HG03060 (cell line): ENCODE measurements around the gene ARHGAP42.
"Not testable (repeated sequence)": the region's sequence is repeated elsewhere in the genome, so short reads cannot be mapped to it uniquely, and the experiment has no call there.

Experiments
- ATAC-seq: cut with Tn5 transposase; IDR thresholded peaks from one replicate; pipeline ENCODE4 v1.9.1; 2021; ENCODE audit warnings: low read depth, moderate number of reproducible peaks; ENCODE audit not compliant: unreplicated experiment

The ARHGAP42 gene

DNA sequence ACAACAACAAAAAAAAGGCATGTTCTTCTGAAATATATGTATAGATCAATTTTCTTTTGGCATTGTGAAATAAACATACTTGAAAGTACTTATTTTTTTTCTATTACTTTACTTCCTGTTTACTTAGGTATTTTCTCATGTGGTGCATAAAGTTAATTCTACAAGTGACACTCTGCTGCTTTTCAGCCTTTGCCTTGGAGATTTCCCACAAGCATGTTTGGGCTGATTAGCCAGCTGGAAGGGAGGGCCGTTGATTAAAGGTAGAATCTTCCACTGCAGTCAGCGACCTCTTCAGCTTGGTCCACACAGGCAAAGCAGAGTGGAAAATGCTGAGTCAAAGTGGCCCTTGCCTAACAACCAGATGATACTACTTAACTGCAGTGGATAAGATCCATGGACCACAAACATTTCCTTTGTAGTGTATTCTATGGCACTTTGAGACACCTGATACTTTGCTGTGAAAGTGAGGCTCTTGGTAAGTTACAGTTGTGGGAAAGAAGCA lies 176.0 kb downstream of the ARHGAP42 start:
- peak; percentile 53 for ATAC-seq

DNA sequence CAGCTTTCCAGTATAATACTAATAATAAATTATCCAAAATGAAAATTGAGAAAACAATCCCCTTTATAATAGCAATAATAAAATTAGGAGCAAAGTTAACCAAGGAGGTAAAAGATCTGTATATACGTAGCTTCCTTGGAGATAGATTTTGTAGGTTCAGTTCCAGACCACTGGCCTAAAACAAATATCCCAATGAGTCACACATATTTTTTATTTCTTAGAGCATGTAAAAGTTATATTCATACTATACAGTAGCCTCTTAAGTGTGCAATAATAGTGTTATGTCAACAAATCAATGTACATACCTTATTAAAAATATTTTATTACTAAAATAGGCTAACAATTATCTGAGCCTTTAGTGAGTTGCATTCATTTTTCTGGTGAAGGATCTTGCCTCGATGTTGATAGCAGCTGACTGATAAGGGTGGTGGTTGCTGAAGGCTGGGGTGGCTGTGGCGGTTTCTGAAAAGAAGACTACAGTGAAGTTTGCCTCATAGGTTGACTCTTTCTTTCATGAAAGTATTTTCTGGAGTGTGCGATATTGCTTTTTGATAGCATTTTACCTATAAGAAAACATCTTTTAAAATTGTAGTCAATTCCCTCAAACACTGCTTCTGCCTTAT lies 178.5 kb downstream of the ARHGAP42 start:
- ATAC-seq = no peak

DNA sequence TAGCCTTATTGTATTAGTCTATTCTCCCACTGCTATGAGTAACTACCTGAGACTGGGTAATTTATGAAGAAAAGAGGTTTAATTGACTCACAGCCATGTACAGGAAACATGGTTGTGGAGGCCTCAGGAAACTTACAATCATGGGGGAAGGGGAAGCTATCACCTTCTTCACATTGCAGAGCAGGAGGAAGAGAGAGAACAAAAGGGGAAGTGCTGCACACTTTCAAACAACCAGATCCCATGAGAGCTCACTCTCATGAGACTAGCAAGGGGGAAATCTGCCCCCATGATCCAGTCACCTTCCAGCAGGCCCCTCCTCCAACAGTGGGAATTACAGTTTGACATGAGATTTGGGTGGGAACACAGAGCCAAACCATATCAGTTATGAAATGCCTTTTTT lies 179.4 kb downstream of the ARHGAP42 start:
- no peak for ATAC-seq

DNA sequence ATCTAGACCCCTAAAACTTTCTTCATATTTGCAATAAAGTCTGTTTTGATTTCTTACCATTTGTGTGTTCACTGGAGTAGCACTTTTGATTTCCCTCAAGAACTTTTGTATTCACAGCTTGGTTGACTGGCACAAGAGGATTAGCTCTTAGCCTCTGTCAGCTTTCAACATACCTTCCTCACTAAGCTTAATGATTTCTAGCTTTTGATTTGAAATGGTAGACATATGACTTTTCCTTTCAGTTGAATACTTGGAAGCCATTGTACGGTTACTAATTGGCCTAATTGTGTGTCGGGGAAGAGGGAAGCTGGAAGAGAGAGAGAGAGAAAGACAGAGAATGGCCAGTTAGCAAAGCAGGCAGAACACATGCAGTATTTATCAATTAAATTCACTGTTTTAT lies 180.5 kb downstream of the ARHGAP42 start:
- no peak for ATAC-seq

DNA sequence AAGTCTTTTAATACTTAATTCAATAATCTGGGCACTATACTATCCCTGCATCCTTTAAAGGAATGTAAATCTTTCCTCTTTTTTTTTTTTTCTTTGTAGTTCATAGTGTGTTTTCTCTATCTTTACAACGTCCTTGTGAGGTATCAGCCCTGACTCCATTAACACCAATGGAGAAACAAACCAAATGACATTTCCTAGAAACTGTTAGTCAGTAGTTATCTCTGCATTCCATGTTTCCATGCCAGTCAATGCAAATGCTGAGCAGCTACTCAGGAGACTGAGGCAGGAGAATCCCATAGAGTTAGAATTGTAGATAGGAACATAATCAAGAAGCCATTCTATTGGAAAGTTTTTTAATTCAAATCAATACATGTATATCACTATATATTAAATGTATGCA lies 182.2 kb downstream of the ARHGAP42 start:
- ATAC-seq = no peak

DNA sequence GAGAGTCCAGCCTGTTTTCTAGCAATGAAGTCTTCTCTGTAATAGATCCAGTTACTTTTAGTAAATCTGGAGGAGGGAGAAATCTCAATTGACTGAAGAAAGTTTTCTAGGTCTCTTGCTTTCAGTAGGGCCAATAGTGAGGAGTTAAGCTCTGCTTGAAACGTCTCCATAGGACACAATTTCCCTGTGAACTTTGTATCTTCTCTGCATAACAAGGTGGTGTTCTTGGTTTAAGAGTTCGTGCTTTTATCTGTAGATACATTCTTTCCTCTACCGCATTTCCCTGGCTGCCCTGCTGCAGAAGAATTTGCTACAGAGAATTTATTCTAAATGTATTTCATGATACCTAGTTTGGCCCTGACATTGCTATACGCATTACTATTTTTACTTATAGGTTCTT lies 183.1 kb downstream of the ARHGAP42 start:
- ATAC-seq = no peak

DNA sequence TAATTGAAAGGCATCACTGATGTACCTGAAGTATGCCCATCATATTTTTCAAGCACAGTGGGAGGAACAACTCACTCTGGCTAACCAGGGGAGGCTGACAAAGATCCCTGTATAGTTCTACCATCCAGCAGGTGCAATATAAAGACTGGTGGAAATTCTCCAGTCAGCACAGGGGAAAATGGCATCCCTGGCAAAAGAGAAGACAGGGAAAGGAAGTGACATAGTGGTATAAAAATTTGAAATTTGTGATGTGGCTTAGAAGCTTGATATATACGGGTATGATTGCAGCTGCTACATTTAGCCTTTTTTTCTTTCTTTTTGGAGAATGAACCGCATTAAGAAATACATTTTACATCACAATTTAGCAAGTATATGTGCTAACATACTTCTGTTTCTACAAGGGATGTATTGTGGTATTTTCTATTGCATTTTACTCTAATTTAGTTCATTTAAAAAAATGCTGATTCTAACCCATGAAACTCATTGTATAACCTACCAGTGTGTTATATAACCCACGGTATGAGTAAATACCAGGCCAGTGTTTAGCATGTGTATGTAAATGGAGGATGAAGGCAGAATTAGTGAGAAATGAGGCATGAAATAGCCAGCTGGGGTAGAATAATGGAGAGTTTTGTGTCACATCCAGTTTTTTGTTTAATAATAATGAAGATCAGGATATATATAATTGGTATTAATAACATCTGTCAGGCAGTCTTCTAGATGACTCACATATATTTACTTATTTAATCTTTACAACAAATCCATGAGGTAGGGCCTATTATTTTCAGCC lies 186.1 kb downstream of the ARHGAP42 start:
- ATAC-seq = no peak

DNA sequence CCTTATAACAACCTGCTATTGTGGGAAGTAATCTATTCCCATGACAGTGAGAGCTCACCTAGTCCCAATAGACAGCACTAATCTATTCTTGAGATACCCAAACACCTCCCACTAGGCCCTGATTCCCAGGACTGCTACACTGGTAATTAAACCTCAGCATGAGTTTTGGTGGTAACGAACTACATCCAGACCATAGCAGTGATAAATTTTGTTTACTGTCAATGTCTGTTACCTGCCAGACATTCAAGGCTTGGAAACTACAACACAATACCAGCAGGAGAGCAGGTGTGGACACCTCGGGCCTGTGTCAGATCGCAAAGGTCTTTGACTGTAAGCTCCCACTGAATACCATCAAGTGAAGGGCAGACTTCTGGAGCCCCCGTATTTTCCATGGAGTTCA lies 187.1 kb downstream of the ARHGAP42 start:
- no peak for ATAC-seq

DNA sequence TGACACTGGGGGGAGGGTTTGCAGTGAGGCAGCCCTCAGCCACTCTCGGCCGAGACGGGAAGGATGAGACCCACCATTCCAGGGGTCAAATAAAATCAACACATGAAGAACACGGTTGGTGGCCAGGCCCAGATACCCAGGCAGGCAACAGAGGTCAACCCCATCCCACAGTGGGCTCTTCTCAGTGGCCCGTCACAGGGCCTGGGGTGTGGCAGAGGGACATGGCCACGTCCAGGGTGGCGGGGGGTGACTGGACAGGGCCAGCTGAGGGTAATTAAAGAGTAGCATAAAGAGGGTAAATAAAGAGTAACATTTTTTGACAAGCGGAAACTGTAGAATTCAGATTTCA lies 188.4 kb downstream of the ARHGAP42 start:
- no peak for ATAC-seq

DNA sequence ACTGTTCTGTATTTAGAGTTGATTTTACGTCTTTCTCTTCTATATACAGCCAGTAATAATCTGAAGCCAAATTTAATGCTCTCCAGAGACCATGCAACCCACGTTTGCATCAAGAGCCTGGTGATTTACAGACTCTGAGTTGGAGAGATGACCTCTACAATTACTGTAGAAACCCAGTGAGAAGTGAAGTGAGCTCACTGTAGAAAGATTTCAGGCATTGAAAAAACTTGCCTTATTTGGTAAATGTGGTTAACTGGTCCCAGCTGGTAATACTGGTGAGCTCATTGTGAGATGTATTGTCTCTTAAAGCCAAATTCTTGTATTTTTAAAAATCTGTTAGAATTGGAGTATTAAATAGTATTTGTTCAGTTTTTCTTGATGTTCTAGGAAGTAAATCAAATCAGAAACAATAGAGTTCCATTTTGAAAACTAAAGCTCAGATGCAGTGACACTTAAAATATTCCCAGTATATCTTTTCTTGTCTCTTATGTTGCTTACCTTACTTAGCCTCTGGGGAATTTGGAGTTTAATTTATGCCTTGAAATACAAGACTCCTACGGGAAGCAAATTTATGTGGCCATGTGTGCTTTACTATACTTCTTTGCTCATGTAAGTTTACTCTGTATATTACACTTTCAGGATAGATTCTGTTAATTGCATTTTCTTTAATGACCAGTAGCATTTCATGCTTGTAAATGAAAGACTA lies 189.9 kb downstream of the ARHGAP42 start:
- ATAC-seq = peak; percentile 95

DNA sequence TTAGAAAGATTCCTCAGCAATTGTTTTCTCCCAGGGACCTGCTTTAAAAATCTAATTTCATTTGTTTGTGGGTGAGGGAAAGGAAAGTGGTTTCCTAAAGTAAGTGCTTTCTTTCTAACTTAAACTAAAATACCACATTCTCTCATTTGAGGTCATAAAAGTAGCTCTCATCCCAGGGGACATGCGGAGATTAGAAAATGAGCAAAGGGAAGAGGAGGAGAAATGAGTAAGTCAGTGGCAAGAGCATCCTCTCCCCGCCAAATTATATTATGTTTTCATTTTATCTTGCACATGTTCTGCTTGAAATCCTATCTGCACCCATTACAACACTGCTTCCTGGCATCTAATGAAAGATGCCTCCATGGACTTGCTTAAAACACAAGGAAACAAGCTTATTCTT lies 191.4 kb downstream of the ARHGAP42 start:
- ATAC-seq = no peak

DNA sequence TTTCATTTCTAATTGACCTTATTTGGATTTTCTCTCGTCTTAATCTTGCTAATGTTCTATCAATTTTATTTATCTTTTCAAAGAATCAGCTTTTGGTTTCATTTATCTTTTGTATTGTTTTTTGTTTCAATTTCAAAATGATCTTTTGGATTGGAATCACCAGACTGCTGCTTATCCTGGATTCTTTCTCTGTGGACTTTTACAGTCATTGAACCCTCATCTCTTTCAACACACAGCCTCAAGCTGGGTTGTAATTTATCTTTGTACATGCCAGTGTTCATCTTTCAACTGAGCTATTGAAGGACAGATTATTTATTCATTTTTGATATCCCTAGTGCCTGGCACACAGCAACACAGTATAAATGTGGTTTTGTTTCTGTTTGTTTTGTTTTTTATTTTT lies 195.9 kb downstream of the ARHGAP42 start:
- no peak for ATAC-seq

DNA sequence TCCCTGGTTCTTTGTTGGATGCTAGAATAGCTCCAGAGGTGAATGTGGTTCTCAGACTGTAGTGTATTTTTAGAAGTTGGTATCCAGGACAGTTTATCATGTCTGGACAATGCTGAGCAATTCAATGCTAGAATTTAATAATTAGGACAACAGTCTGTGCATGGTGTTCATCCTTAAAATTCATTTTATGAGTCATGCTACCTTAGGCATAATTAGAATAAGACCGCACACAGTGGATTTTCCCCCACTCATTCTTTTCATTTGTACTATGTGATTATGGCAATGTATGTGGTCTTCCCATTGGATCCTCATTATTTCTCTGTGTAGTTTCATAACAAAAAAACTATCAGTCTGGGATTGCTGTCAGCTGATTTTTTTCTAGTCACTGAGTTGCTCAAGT lies 196.7 kb downstream of the ARHGAP42 start:
- no peak for ATAC-seq

DNA sequence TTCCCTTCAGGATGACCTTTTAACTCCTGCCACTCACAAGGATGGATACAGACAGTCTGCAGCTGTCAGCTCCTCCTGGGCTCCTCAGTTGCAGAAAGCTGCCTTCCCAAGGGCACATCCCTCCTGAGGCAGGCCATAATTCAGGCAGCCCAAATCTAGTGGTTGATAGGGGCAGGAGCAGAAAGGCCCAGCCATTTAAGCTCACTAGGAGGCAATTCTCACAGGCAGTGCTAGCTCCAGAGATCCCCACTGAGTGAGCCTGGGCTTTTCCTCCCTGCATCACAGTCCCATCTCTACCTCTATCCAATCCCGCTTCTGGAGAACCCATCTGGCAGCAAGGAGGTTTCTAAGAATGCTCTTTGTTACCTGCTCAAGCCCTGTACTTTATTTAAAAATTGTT lies 200.6 kb downstream of the ARHGAP42 start:
- ATAC-seq = no peak

DNA sequence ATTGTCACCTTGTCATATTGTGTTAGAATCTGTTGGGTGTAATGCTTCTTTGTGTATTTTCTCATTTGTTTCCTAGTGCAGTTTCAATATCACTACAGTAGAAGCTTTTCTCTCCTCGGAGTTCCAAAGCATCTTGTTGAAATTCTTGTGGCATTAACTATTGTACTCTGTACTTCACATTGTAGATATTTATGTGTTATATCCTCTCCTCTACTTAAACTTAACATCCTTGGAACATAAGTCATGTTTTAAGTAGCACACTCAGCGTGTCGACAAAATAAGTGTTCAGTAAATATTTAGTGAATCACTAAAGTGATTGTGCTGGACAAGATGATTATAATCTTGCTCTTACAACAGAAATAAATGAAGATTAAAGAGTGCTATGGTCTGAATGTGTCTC lies 201.7 kb downstream of the ARHGAP42 start:
- no peak for ATAC-seq

DNA sequence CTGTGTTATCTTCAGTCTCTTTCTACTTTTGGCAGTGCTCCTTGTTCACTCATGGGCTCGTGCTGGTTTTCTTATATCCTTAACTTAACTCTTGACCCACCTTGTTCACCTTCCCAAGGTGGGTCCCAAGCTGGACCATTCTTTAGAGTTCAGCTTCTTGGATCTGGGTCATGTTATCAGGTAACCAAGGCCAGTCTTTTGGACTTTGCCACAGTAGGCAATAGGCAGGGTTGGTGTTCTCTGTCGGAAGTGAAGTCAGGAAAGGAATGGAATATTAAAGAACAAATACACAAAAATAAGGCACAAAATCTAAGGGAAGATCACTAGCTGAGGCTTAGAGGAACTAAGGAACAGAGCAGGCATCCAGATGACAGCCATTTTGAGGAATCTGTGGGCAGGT lies 202.7 kb downstream of the ARHGAP42 start:
- ATAC-seq = no peak

DNA sequence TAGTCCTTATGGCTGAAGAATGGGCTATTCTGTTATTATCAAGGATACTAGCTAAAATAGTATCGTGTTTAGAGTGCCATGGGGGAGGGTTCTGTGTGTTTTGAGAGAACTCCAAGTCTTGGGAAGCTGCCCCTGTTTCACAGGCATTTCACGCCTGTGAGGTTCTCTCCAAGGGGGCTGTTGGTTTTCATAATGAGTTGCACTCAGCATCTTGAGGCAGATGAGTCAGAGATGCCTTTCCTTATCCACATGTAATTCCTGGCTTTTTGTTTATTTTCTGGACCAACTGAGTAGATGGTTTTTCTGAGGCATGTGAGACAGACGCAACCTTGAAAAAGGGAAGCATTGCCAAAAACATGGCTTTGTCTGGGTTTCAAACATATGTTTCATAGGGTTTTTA lies 203.7 kb downstream of the ARHGAP42 start:
- ATAC-seq = no peak

DNA sequence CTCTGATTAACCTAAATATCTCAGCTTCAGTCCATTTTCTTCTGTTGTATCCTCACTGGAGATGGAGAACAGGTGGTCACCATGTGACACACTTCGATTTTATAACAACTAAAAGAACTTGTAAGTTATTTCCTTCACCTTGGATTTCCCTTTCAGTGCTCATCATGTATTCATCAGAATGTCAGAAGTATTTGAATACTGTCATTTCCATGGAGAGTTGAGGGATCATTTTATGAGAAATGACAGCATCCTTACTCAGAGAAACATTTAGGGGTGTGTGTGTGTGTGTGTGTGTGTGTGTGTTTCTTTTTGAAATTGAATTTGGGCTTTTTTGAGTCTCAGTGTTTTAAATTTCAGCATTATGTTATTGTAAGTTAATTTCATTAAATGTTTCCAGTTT lies 205.8 kb downstream of the ARHGAP42 start:
- ATAC-seq = no peak

DNA sequence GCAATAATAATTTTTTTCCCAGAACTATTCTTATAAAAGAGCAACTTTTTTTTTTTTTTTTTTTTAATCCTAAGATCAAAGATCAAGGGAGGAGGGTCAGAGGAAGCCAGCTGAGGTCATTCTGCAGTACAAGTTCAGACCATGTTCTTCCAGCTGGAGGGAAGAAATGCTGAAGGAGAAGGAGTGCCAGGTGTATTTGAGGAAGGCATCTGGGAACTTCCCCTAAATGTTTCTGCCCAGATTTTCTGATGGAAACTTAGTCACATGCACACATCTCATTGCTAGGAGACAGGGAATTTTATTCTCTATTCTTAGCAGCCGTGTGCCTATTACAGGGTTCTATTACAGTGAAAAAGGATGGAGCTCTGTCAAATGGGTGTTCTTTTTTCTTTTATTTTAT lies 208.4 kb downstream of the ARHGAP42 start:
- no peak for ATAC-seq

DNA sequence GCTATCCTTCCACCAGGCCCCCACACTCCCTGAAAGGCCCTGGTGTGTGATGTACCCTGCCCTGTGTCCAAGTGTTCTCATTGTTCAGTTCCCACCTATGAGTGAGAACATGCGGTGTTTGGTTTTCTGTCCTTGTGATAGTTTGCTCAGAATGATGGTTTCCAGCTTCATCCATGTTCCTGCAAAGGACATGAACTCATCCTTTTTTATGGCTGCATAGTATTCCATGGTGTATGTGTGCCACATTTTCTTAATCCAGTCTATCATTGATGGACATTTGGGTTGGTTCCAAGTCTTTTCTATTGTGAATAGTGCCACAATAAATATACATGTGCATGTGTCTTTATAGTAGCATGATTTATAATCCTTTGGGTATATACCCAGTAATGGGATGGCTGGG lies 208.9 kb downstream of the ARHGAP42 start:
- ATAC-seq = not testable (repeated sequence)

DNA sequence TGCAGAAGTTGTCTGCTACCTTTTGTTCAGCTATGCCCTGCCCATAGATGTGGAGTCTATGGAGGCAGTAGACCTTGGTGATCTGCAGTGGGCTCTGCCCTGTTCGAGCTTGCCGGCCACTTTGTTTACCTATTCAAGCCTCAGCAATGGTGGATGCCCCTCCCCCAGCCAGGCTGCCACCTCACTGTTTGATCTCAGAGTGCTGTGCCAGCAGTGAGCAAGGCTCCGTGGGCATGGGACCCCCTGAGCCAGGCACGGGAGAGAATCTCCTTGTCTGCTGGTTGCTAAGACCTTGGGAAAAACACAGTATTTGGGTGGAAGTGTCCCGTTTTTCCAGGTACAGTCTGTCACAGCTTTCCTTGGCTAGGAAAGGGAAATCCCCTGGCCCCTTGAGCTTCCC lies 214.4 kb downstream of the ARHGAP42 start:
- not testable (repeated sequence) for ATAC-seq
